HepG2 (cell line): ENCODE results near the gene SRD5A3. TPM values are rescaled to one million over a fixed set of nuclear protein-coding genes. Genes with fewer than 3 reads are reported as not detected.

Experiments used
- ATAC-seq: fragments of 200-7000 bp; cut with Tn5 transposase; 3 replicates; pipeline ENCODE4 v1.9.1; 2020; ENCODE audit warnings: mild to moderate bottlenecking, moderate library complexity
- BruUV-seq: library from RNA; stranded (reverse); fragments of 400-500 nt; replicated peaks from 2 replicates; lab custom pipeline; 2021; lab: Mats Ljungman, UMichigan
- CTCF ChIA-PET: fragments of 300-600 bp; formaldehyde crosslinking; extraction: SDS; loops from one replicate; lab custom pipeline; 2021; ENCODE audit warnings: low total read pairs, inconsistent platforms, low intra/inter-chr PET ratio; lab: Yijun Ruan, JAX
- POLR2A ChIA-PET: fragments of 350-600 bp; sonication (Branson Sonifier 250); formaldehyde crosslinking; loops from one replicate; lab custom pipeline; 2020; ENCODE audit warnings: antibody characterized with exemption, inconsistent platforms; lab: Yijun Ruan, JAX
- DNase-seq: peaks from one replicate; pipeline ENCODE4 v3.0.0-alpha.2; 2015; ENCODE audit warnings: low spot score
- FAIRE-seq: peaks from 3 replicates; lab custom pipeline; 2011; peaks lifted over from hg19 to GRCh38; lab: Jason Lieb, UNC
- H2AFZ ChIP-seq: one replicate; pipeline ENCODE4 v1.6.1; 2011; ENCODE audit warnings: low read length, inconsistent platforms
- H3K27ac ChIP-seq: fragments of 300-600 bp; 3 replicates; pipeline ENCODE4 v1.8.0; 2011; ENCODE audit warnings: mixed run types, mild to moderate bottlenecking, mixed read lengths, low read length, inconsistent platforms; ENCODE audit not compliant: insufficient read depth; ENCODE audit errors: extremely low read length
- H3K27me3 ChIP-seq, 2 experiments: fragments of 200-600 bp in 1 of 2; 2 replicates in 1 of 2; 3 replicates in 1 of 2; pipeline versions ENCODE4 v1.6.0 to v1.8.0; 2011; ENCODE audit warnings: low read length in 2 of 2, mild to moderate bottlenecking in 2 of 2, moderate library complexity in 2 of 2, inconsistent platforms in 1 of 2; ENCODE audit not compliant: insufficient read depth in 2 of 2, control insufficient read depth in 1 of 2
- H3K36me3 ChIP-seq, 2 experiments: fragments of 200-600 bp in 1 of 2; replicated peaks in 1 of 2; 2 replicates in 1 of 2; 3 replicates in 1 of 2; pipeline versions ENCODE4 v1.5.1 to v1.8.0; 2011; ENCODE audit warnings: low read length in 2 of 2, inconsistent platforms in 1 of 2; ENCODE audit not compliant: insufficient read depth in 2 of 2, control insufficient read depth in 1 of 2
- H3K4me1 ChIP-seq: 2 replicates; pipeline ENCODE4 v1.5.1; 2012; ENCODE audit warnings: low read length, inconsistent platforms; ENCODE audit not compliant: insufficient read depth
- H3K4me2 ChIP-seq: 2 replicates; pipeline ENCODE4 v1.6.0; 2011; ENCODE audit warnings: low read depth, low read length, inconsistent platforms
- H3K4me3 ChIP-seq, 3 experiments: fragments of 200-600 bp in 1 of 3; sonication (generic), shearing (Covaris generic) in 1 of 3; replicated peaks in 1 of 3; 2 replicates each; pipeline ENCODE4 v1.5.1; 2011 to 2016; ENCODE audit warnings: low read length in 3 of 3, inconsistent platforms in 2 of 3, low read depth in 2 of 3, mild to moderate bottlenecking in 2 of 3, control low read depth in 1 of 3, mixed read lengths in 1 of 3; ENCODE audit not compliant: insufficient read depth in 1 of 3
- H3K79me2 ChIP-seq: one replicate; pipeline ENCODE4 v1.6.1; 2011; ENCODE audit warnings: low read length, inconsistent platforms; ENCODE audit not compliant: insufficient read depth
- H3K9ac ChIP-seq: 2 replicates; pipeline ENCODE4 v1.6.0; 2011; ENCODE audit warnings: mild to moderate bottlenecking, low read depth, low read length, inconsistent platforms; ENCODE audit not compliant: insufficient read depth
- H3K9me3 ChIP-seq: 2 replicates; pipeline ENCODE4 v1.5.1; 2012; ENCODE audit warnings: mild to moderate bottlenecking, low read length
- H4K20me1 ChIP-seq: 2 replicates; pipeline ENCODE4 v1.6.0; 2011; ENCODE audit warnings: inconsistent platforms, mild to moderate bottlenecking, low read length, moderate library complexity; ENCODE audit not compliant: insufficient read depth
- AHR ChIP-seq: IDR thresholded peaks from 2 replicates; pipeline ENCODE4 v1.6.1; 2018; ENCODE audit warnings: missing genetic modification reagents, missing compliant biosample characterization
- ARNT ChIP-seq: fragments of 450-650 bp; IDR thresholded peaks from 2 replicates; pipeline ENCODE4 v1.6.1; 2017
- CSRNP1 ChIP-seq: sonication (generic); formaldehyde crosslinking; IDR thresholded peaks from 2 replicates; pipeline ENCODE4 v1.8.1; 2023; ENCODE audit warnings: mild to moderate bottlenecking, missing genetic modification reagents
- HMGA1 ChIP-seq: sonication (generic); formaldehyde crosslinking; conservative IDR thresholded peaks from 2 replicates; pipeline ENCODE4 v1.4.0; 2020; ENCODE audit warnings: missing genetic modification reagents
- NFE2 ChIP-seq: sonication (generic); formaldehyde crosslinking; IDR thresholded peaks from 2 replicates; pipeline ENCODE4 v1.4.0; 2020; ENCODE audit warnings: missing genetic modification reagents
- TBP ChIP-seq: sonication (generic); formaldehyde crosslinking; IDR thresholded peaks from 2 replicates; pipeline ENCODE4 v1.5.0; 2020; ENCODE audit warnings: missing genetic modification reagents
- XRCC5 ChIP-seq: fragments of 200-400 bp; formaldehyde crosslinking; optimal IDR thresholded peaks from 2 replicates; pipeline ENCODE3; 2017; ENCODE audit warnings: mild to moderate bottlenecking, low read length
- ZNF577 ChIP-seq: sonication (generic); formaldehyde crosslinking; IDR thresholded peaks from 2 replicates; pipeline ENCODE4 v1.4.0; 2020; ENCODE audit warnings: mild to moderate bottlenecking, low read depth, missing genetic modification reagents, borderline replicate concordance
- ZNF770 ChIP-seq: sonication (generic); formaldehyde crosslinking; IDR thresholded peaks from 2 replicates; pipeline ENCODE4 v1.5.0; 2020; ENCODE audit warnings: mild to moderate bottlenecking, missing genetic modification reagents
- ZNF879 ChIP-seq: sonication (generic); formaldehyde crosslinking; IDR thresholded peaks from 2 replicates; pipeline ENCODE4 v1.8.1; 2023; ENCODE audit warnings: missing genetic modification reagents
- WGBS: methylation state at CpG from one replicate; pipeline ENCODE4 v1.1.6; 2017; ENCODE audit warnings: low lambda C conversion rate; 5-methylcytosine and 5-hydroxymethylcytosine counted together
- in situ Hi-C: cut with HindIII; loops from 2 replicates; pipeline ENCODE4 v1.10.0; 2017; ENCODE audit warnings: low pct_unique_long_range_greater_than_20kb; ENCODE audit not compliant: extremely low pct_ligation_motif_present
- intact Hi-C: fragments of 100-400 bp; cut with micrococcal nuclease; formaldehyde crosslinking; loops from one replicate; pipeline ENCODE4 v1.10.0; 2022; ENCODE audit not compliant: unreplicated experiment
- polyA plus RNA-seq, 8 experiments: library from polyadenylated mRNA; depleted of rRNA in 3 of 8; stranded (reverse) in 7 of 8; unstranded in 1 of 8; fragments of >200 nt; fragmentation: Illumina TruSeq in 4 of 8; extraction: Trizol in 4 of 8; gene quantifications; 2 replicates each; pipeline versions ENCODE4 v1.2.1 to v1.2.3, GENCODE V29; 2011 to 2016; ENCODE audit warnings: low read depth in 4 of 8, missing spikeins in 1 of 8, mixed read lengths in 1 of 8; ENCODE audit not compliant: insufficient read depth in 1 of 8
- total RNA-seq, 5 experiments: library from RNA; depleted of rRNA; stranded (reverse); fragments of >200 nt; fragmentation: Illumina TruSeq; extraction: Trizol; gene quantifications; 2 replicates each; pipeline ENCODE4 v1.2.3, GENCODE V29; 2016; ENCODE audit warnings: low read depth in 1 of 5

Gene SRD5A3
- total and polyA plus RNA-seq, 2 of the 13 experiments (the other 11 are each of a cell fraction or from before 2014, with no cell fraction given), result 12.4 to 18.4 TPM

- no peak overlapping the region for H3K4me2 ChIP-seq
- H3K9ac ChIP-seq, result no peak overlapping the region
- intact Hi-C loops, result no loop called here
- TF ChIP-seq ARNT, result no peak
- no peak for TF ChIP-seq ZNF879
- no peak for TF ChIP-seq TBP (CRISPR knock-in tag)
- no peak for TF ChIP-seq AHR (CRISPR knock-in tag)
- no peak for TF ChIP-seq ZNF577 (CRISPR knock-in tag)
- no peak for TF ChIP-seq ZNF770 (CRISPR knock-in tag)
- TF ChIP-seq XRCC5, result no peak
- TF ChIP-seq NFE2 (CRISPR knock-in tag), result no peak
- FAIRE-seq (no peak), ATAC-seq (no peak), DNase-seq (no peak)
- no peak overlapping the region for H3K27ac ChIP-seq
- no peaks in the 10 kb centered on the region for H3K27me3 ChIP-seq
- H3K79me2 ChIP-seq, result no peaks in the 10 kb centered on the region
- H3K4me3 ChIP-seq, result no peak overlapping the region
- POLR2A ChIA-PET, result no interaction called here
- BruUV-seq, result no TSS peak
- CTCF ChIA-PET, result no interaction called here
- H3K9me3 ChIP-seq, result no peaks in the 10 kb centered on the region
- H4K20me1 ChIP-seq, result no peaks in the 10 kb centered on the region
- no peak overlapping the region for H2AFZ ChIP-seq
- WGBS, result 94% methylated on average over 1 of the region's 1 CpG
- in situ Hi-C loops, result no loop called here
- H3K4me1 ChIP-seq, result no peaks in the 10 kb centered on the region
- H3K36me3 ChIP-seq, result no peaks in the 10 kb centered on the region
Observed at GRCh38 chr4:55373461-55373860, 27.4 kb downstream of the SRD5A3 start.

GRCh38 chr4:55376698-55377097, 30.7 kb downstream of the SRD5A3 start:
- DNase-seq (no peak), ATAC-seq (no peak), FAIRE-seq (no peak)
- H2AFZ ChIP-seq, result no peak overlapping the region
- peaks cover 17% of the 10 kb centered on the region for H3K4me1 ChIP-seq
- WGBS, result 56% methylated on average over 2 of the region's 2 CpGs
- no peak overlapping the region for H3K9ac ChIP-seq
- POLR2A ChIA-PET, result no interaction called here
- no peaks in the 10 kb centered on the region for H3K9me3 ChIP-seq
- no TSS peak for BruUV-seq
- no peaks in the 10 kb centered on the region for H3K27me3 ChIP-seq
- H3K79me2 ChIP-seq, result no peaks in the 10 kb centered on the region
- H3K36me3 ChIP-seq, result no peaks in the 10 kb centered on the region
- no peak overlapping the region for H3K4me2 ChIP-seq
- no peak overlapping the region for H3K4me3 ChIP-seq
- H4K20me1 ChIP-seq, result no peaks in the 10 kb centered on the region
- intact Hi-C loops (no loop called here), in situ Hi-C loops (loop anchor here (25.0 kb wide), 1 partner anchor 486 kb away; the partner anchor contains the start of gene EXOC1)
- H3K27ac ChIP-seq, result no peak overlapping the region
- CTCF ChIA-PET, result no interaction called here
- TF ChIP-seq CSRNP1 (CRISPR knock-in tag), result no peak
- no peak for TF ChIP-seq HMGA1
